MCF 10A (cell line): ENCODE measurements around the gene ZNF862. TPM values are rescaled to one million over a fixed set of nuclear protein-coding genes. Genes with fewer than 3 reads are reported as not detected.

Experiments
- BruUV-seq: library from RNA; stranded (reverse); fragments of 400-500 nt; replicated peaks from 2 replicates; lab custom pipeline; 2021; lab: Mats Ljungman, UMichigan
- CTCF ChIA-PET: fragments of 300-600 bp; sonication (Branson Sonifier 250); formaldehyde crosslinking; extraction: SDS; loops from one replicate; lab custom pipeline; 2021; ENCODE audit warnings: antibody characterized with exemption, inconsistent platforms; lab: Yijun Ruan, JAX
- POLR2A ChIA-PET: fragments of 300-600, 350-650 bp; sonication (Branson Sonifier 250); formaldehyde crosslinking; extraction: SDS; loops from one replicate; lab custom pipeline; 2020; ENCODE audit warnings: antibody characterized with exemption, inconsistent platforms; lab: Yijun Ruan, JAX
- DNase-seq: peaks from one replicate; pipeline ENCODE4 v3.0.0-alpha.2; 2018; ENCODE audit not compliant: unreplicated experiment
- H3K27ac Mint-ChIP-seq: one replicate; pipeline ENCODE4 v1.8.0; 2022; ENCODE audit warnings: mild to moderate bottlenecking, low read depth, mixed read lengths; ENCODE audit not compliant: unreplicated experiment
- H3K27me3 Mint-ChIP-seq: one replicate; pipeline ENCODE4 v1.8.0; 2022; ENCODE audit warnings: mixed read lengths; ENCODE audit not compliant: insufficient read depth, unreplicated experiment
- H3K36me3 Mint-ChIP-seq: one replicate; pipeline ENCODE4 v1.8.0; 2022; ENCODE audit warnings: mild to moderate bottlenecking, moderate library complexity, mixed read lengths; ENCODE audit not compliant: insufficient read depth, unreplicated experiment
- H3K4me1 Mint-ChIP-seq: one replicate; pipeline ENCODE4 v1.8.0; 2022; ENCODE audit warnings: mixed read lengths; ENCODE audit not compliant: insufficient read depth, unreplicated experiment
- H3K4me3 Mint-ChIP-seq: one replicate; pipeline ENCODE4 v1.8.0; 2022; ENCODE audit warnings: mild to moderate bottlenecking, moderate library complexity, mixed read lengths; ENCODE audit not compliant: unreplicated experiment
- H3K9me3 Mint-ChIP-seq: one replicate; pipeline ENCODE4 v1.8.0; 2022; ENCODE audit warnings: mixed read lengths; ENCODE audit not compliant: unreplicated experiment
- CTCF ChIP-seq: fragments of 200-600 bp; IDR thresholded peaks from one replicate; pipeline ENCODE4 v1.8.0; 2022; ENCODE audit warnings: antibody characterized with exemption, mild to moderate bottlenecking; ENCODE audit not compliant: unreplicated experiment
- intact Hi-C: fragments of 100-400 bp; cut with micrococcal nuclease; formaldehyde crosslinking; loops from 2 replicates; pipeline ENCODE4 v1.14.1; 2022
- total RNA-seq: library from RNA; stranded (reverse); gene quantifications from 2 replicates; pipeline ENCODE4 v1.2.3, GENCODE V29; 2022

ZNF862 gene
- total RNA-seq, 1 experiment from 2014 or later = 17.4 TPM

GRCh38 chr7:149869291-149869650, 31.1 kb downstream of the ZNF862 start:
- H3K36me3 Mint-ChIP-seq = peaks cover 2% of the 10 kb centered on the region
- DNase-seq = no peak
- no peak for TF ChIP-seq CTCF
- H3K9me3 Mint-ChIP-seq = no peaks in the 10 kb centered on the region
- POLR2A ChIA-PET = interaction anchor here (0.5 to 0.7 kb wide), 2 partner anchors 11 to 886 kb away, joined by 3 read pairs; no protein-coding TSS in a partner anchor
- H3K4me3 Mint-ChIP-seq = no peak overlapping the region
- peaks cover 6% of the 10 kb centered on the region for H3K4me1 Mint-ChIP-seq
- H3K27ac Mint-ChIP-seq = no peak overlapping the region
- BruUV-seq = no TSS peak
- no peaks in the 10 kb centered on the region for H3K27me3 Mint-ChIP-seq
- intact Hi-C loops = no loop called here
- CTCF ChIA-PET = interaction anchor here (0.6 to 3.8 kb wide), 4 partner anchors 14 to 62 kb away, joined by 3 to 19 read pairs (median 4); no protein-coding TSS in a partner anchor

GRCh38 chr7:149869867-149870266, 31.7 kb downstream of the ZNF862 start:
- intact Hi-C loops = no loop called here
- Mint-ChIP-seq H3K27me3 (no peaks in the 10 kb centered on the region), H3K9me3 (no peaks in the 10 kb centered on the region), H3K27ac (no peak overlapping the region), H3K4me3 (no peak overlapping the region), H3K36me3 (no peaks in the 10 kb centered on the region), H3K4me1 (peaks cover 6% of the 10 kb centered on the region)
- BruUV-seq = no TSS peak
- TF ChIP-seq CTCF = no peak
- DNase-seq = no peak
- ChIA-PET CTCF (interaction anchor here (0.8 to 3.8 kb wide), 4 partner anchors 13 to 63 kb away, joined by 3 to 19 read pairs (median 6); no protein-coding TSS in a partner anchor), POLR2A (interaction anchor here (0.5 kb wide), 1 partner anchor 885 kb away, joined by 3 read pairs; no protein-coding TSS in a partner anchor)

- Mint-ChIP-seq H3K9me3 (no peaks in the 10 kb centered on the region), H3K27me3 (no peaks in the 10 kb centered on the region), H3K36me3 (no peaks in the 10 kb centered on the region), H3K4me1 (peaks cover 6% of the 10 kb centered on the region), H3K4me3 (no peak overlapping the region), H3K27ac (no peak overlapping the region)
- ChIA-PET CTCF (interaction anchor here (1.5 to 3.8 kb wide), 3 partner anchors 13 to 63 kb away, joined by 3 to 19 read pairs (median 10); no protein-coding TSS in a partner anchor), POLR2A (no interaction called here)
- TF ChIP-seq CTCF = no peak
- intact Hi-C loops = no loop called here
- BruUV-seq = no TSS peak
- DNase-seq = no peak
These were observed 32.1 kb downstream of the ZNF862 start for GRCh38 chr7:149870274-149870673.

- no peak for DNase-seq
- peaks cover 6% of the 10 kb centered on the region for H3K4me1 Mint-ChIP-seq
These were observed 32.7 kb downstream of the ZNF862 start for GRCh38 chr7:149870701-149871483.

More at GRCh38 chr7:149870701-149871483, 32.7 kb downstream of the ZNF862 start:
- ChIA-PET CTCF (interaction anchor here (0.5 to 3.8 kb wide), 6 partner anchors 9 to 1387 kb away, joined by 3 to 19 read pairs (median 4); no protein-coding TSS in a partner anchor), POLR2A (no interaction called here)
- Mint-ChIP-seq H3K27me3 (no peaks in the 10 kb centered on the region), H3K36me3 (no peaks in the 10 kb centered on the region), H3K9me3 (no peaks in the 10 kb centered on the region), H3K4me3 (no peak overlapping the region), H3K27ac (no peak overlapping the region)
- intact Hi-C loops = no loop called here
- no peak for TF ChIP-seq CTCF
- BruUV-seq = no TSS peak
